ENCODE data around the gene POLL.

DNA sequence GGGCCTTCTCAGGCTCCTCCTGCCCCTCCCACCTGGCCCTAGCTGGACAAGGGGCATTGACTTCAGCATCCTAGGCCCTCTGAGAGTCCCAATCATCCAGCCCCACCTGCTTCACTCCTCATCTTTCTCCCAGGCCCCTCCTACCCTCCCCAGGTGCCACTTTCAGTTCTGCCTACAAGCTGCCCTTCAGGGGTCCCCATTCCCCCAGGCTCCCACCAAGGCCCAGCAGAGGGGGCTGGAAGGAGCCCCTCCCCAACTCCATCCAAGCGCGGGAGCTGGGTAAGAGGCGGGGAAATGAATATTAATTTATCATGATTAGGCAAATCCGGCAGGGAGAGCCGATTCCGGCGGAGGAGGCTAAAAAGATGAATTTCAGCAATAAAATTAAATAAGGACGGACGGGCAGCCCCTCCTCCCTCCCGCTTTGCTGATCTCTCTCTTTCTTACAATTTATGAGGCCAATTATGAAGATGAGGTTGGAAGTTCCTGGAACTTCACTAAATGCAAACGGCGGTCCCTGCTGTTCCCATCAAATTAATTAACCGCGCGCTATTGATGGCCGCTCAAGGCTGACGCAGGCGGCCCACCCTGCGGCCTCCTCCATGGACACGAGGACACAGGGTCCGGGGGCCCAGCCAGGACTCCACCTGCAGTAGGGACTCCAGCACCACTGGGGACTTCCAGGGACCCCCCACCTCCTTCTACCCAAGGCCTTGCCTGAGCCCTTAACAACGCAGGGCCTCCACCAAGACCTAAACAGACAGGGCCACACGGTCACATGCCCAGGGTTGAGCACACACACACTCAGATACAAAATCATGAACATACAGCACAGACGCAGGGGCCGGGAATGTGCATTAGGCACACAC is 13.9 kb downstream of the POLL start:
- TF ChIP-seq CTCF (IDR thresholded peaks at IDR 0.05) (no peak), POLR2A (IDR thresholded peaks at IDR 0.05) (no peak), POLR2AphosphoS5 (IDR thresholded peaks at IDR 0.05) (no peak), EP300 (IDR thresholded peaks at IDR 0.05) (no peak)
